Lower leg skin (tissue), 3 donors: ENCODE measurements around the gene RHPN2.

Experiments used
- CTCF ChIP-seq, 3 donors: fragments of 450-650 bp; IDR thresholded peaks; one replicate each; pipeline ENCODE4 v1.5.1; 2016; ENCODE audit warnings: antibody characterized with exemption in 3 of 3, mild to moderate bottlenecking in 3 of 3, moderate library complexity in 2 of 3
- POLR2A ChIP-seq, 2 donors: fragments of 450-650 bp; IDR thresholded peaks; one replicate each; pipeline ENCODE4 v1.6.1; 2016 to 2017; ENCODE audit warnings: antibody characterized with exemption in 2 of 2, mild to moderate bottlenecking in 1 of 2, moderate library complexity in 1 of 2

GRCh38 chr19:32969549-32969948, 95.1 kb downstream of the RHPN2 start:
- TF ChIP-seq POLR2A (IDR thresholded peaks at IDR 0.05) (no peak), CTCF (IDR thresholded peaks at IDR 0.05) (no peak)
